Right lobe of liver (tissue), 4 donors: ENCODE results near the gene FBXO2.

Experiments used
- POLR2A ChIP-seq: fragments of 450-650 bp; IDR thresholded peaks from one replicate; pipeline ENCODE4 v1.6.1; 2017; ENCODE audit warnings: antibody characterized with exemption, mild to moderate bottlenecking
- TF ChIP-seq, protein P1 (sequence below), 4 donors: fragments of 200-600 bp in 3 of 4; fragments of 450-650 bp in 1 of 4; IDR thresholded peaks; one replicate each; pipeline versions ENCODE4 v1.5.1 to v1.8.0; 2016 to 2022; ENCODE audit warnings: antibody characterized with exemption in 4 of 4, mild to moderate bottlenecking in 2 of 4
- donor health status: DM: no; HTN: no; CAD: no.
- donor health status: DM: no; HTN: no; CAD: no.
- donor health status: DM: no; HTN: yes; CAD: no.

DNA sequence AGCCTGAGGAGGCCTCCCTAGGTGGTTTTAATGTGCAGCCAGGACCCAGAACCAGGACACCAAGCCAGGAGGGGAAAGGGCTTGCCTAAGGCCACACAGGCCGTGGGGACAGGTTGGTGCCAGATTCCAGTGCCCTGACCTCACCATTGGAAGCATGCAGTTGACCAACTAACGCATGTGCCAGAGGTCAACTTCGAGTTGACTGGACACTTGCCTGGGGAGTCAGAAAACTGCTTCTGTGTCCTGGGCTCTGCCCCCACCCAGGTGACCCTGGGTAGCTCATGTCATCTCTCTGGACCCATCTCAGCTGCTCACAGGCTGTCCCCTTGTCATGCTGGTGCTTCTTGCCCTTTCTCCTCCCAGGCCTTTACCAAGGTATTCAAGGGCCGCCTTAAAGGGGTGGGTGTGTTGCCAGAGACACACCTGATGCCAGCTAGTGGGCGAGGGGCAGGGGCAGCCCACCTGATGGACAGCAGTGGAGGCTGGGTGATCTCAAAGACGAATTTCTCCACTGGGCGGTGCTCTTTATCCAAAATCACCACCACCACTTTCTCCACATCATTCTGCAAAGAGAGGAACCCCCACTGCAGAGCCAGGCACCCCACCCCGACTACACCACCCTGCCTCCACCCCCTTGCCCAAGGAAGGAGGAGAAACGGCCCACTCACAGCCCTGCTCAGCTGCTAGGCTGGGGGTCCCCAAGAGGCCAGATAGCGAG, 22.3 kb upstream of the FBXO2 start:
- TF ChIP-seq, protein P1, sequence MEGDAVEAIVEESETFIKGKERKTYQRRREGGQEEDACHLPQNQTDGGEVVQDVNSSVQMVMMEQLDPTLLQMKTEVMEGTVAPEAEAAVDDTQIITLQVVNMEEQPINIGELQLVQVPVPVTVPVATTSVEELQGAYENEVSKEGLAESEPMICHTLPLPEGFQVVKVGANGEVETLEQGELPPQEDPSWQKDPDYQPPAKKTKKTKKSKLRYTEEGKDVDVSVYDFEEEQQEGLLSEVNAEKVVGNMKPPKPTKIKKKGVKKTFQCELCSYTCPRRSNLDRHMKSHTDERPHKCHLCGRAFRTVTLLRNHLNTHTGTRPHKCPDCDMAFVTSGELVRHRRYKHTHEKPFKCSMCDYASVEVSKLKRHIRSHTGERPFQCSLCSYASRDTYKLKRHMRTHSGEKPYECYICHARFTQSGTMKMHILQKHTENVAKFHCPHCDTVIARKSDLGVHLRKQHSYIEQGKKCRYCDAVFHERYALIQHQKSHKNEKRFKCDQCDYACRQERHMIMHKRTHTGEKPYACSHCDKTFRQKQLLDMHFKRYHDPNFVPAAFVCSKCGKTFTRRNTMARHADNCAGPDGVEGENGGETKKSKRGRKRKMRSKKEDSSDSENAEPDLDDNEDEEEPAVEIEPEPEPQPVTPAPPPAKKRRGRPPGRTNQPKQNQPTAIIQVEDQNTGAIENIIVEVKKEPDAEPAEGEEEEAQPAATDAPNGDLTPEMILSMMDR (IDR thresholded peaks at IDR 0.05) = no peak
- TF ChIP-seq POLR2A = no peak
